GM12864 (cell line): ENCODE measurements around the gene MGST3.
"Not testable (repeated sequence)": the region's sequence is repeated elsewhere in the genome, so short reads cannot be mapped to it uniquely, and the experiment has no call there.

Source experiments
- DNase-seq: peaks from one replicate; pipeline ENCODE4 v3.0.0-alpha.2; 2011; ENCODE audit warnings: low read depth
- H3K4me3 ChIP-seq: 2 replicates; pipeline ENCODE4 v1.5.1; 2011; ENCODE audit warnings: mild to moderate bottlenecking, low read depth, low read length, control low read depth
- CTCF ChIP-seq: IDR thresholded peaks from 2 replicates; pipeline ENCODE4 v1.5.1; 2011; ENCODE audit warnings: low read depth, mild to moderate bottlenecking, moderate library complexity, low read length, control low read depth, inconsistent platforms; ENCODE audit errors: missing control alignments

MGST3 gene

GRCh38 chr1:165634154-165634921 lies 3.3 kb downstream of the MGST3 start:
- no peak for DNase-seq
- no peak for TF ChIP-seq CTCF
- H3K4me3 ChIP-seq = no peak overlapping the region

GRCh38 chr1:165635329-165635728 lies 4.3 kb downstream of the MGST3 start:
- no peak for DNase-seq
- no peak for TF ChIP-seq CTCF
- H3K4me3 ChIP-seq = no peak overlapping the region

- DNase-seq = no peak
- no peak for TF ChIP-seq CTCF
Measured at GRCh38 chr1:165635823-165636222, 4.8 kb downstream of the MGST3 start.

GRCh38 chr1:165637427-165637826 lies 6.4 kb downstream of the MGST3 start:
- no peak for TF ChIP-seq CTCF
- DNase-seq = no peak
- H3K4me3 ChIP-seq = no peak overlapping the region

More at GRCh38 chr1:165635823-165636222, 4.8 kb downstream of the MGST3 start:
- H3K4me3 ChIP-seq = no peak overlapping the region

- not testable (repeated sequence) for H3K4me3 ChIP-seq, DNase-seq
Measured at GRCh38 chr1:165638211-165638610, 7.2 kb downstream of the MGST3 start.

GRCh38 chr1:165639821-165640623 lies 9.0 kb downstream of the MGST3 start:
- no peak for TF ChIP-seq CTCF
- no peak overlapping the region for H3K4me3 ChIP-seq
- DNase-seq = no peak

GRCh38 chr1:165641231-165641987 lies 10.4 kb downstream of the MGST3 start:
- DNase-seq = no peak
- no peak overlapping the region for H3K4me3 ChIP-seq
- TF ChIP-seq CTCF = no peak
